IMR-90 (cell line): ENCODE results near the gene MPST. TPM values are rescaled to one million over a fixed set of nuclear protein-coding genes. Genes with fewer than 3 reads are reported as not detected.

ENCODE experiments used
- ATAC-seq: fragments of 200-7000 bp; cut with Tn5 transposase; 2 replicates; pipeline ENCODE4 v1.9.1; 2020; ENCODE audit warnings: low read depth, mild to moderate bottlenecking, moderate library complexity
- BruUV-seq: library from RNA; stranded (reverse); fragments of 400-500 nt; replicated peaks from 2 replicates; lab custom pipeline; 2021; lab: Mats Ljungman, UMichigan
- CTCF ChIA-PET: fragments of 300-600 bp; formaldehyde crosslinking; extraction: SDS; loops from one replicate; lab custom pipeline; 2021; ENCODE audit warnings: antibody characterized with exemption; lab: Yijun Ruan, JAX
- POLR2A ChIA-PET: fragments of 300-600 bp; sonication (Branson Sonifier 250); formaldehyde crosslinking; loops from one replicate; lab custom pipeline; 2022; ENCODE audit warnings: antibody characterized with exemption; ENCODE audit not compliant: unreplicated experiment; lab: Charles Lee
- DNase-seq: peaks from one replicate; pipeline ENCODE4 v3.0.0; 2013
- H2AFZ ChIP-seq: replicated peaks from 2 replicates; pipeline ENCODE3; 2013; ENCODE audit warnings: low read length, mild to moderate bottlenecking; ENCODE audit not compliant: poor library complexity
- H2AK5ac ChIP-seq: 2 replicates; pipeline ENCODE4 v1.6.1; 2013; ENCODE audit warnings: low read depth, low read length, inconsistent platforms
- H2AK9ac ChIP-seq: replicated peaks from 2 replicates; pipeline ENCODE3; 2013; ENCODE audit warnings: mild to moderate bottlenecking, low read depth, low read length, moderate library complexity; ENCODE audit not compliant: poor library complexity
- H2BK120ac ChIP-seq: 2 replicates; pipeline ENCODE4 v1.6.1; 2013; ENCODE audit warnings: low read depth, low read length, inconsistent platforms
- H2BK15ac ChIP-seq: 3 replicates; pipeline ENCODE4 v1.6.1; 2013; ENCODE audit warnings: low read depth, low read length, inconsistent platforms
- H2BK20ac ChIP-seq: 2 replicates; pipeline ENCODE4 v1.6.1; 2013; ENCODE audit warnings: low read depth, mild to moderate bottlenecking, inconsistent platforms, low read length, moderate library complexity
- H2BK5ac ChIP-seq: 2 replicates; pipeline ENCODE4 v1.6.1; 2013; ENCODE audit warnings: mild to moderate bottlenecking, low read depth, low read length, inconsistent platforms; ENCODE audit not compliant: poor library complexity, severe bottlenecking
- H3K14ac ChIP-seq: replicated peaks from 2 replicates; pipeline ENCODE4 v1.6.1; 2013; ENCODE audit warnings: low read depth, low read length, inconsistent platforms
- H3K18ac ChIP-seq: 2 replicates; pipeline ENCODE4 v1.6.1; 2013; ENCODE audit warnings: low read depth, low read length, control low read depth
- H3K23ac ChIP-seq: 2 replicates; pipeline ENCODE4 v1.6.1; 2013; ENCODE audit warnings: low read depth, low read length, inconsistent platforms
- H3K27ac ChIP-seq: 2 replicates; pipeline ENCODE4 v1.5.1; 2013; ENCODE audit warnings: mild to moderate bottlenecking, control low read depth, low read length; ENCODE audit not compliant: insufficient read depth
- H3K27me3 ChIP-seq: 2 replicates; pipeline ENCODE4 v1.6.1; 2013; ENCODE audit warnings: low read length; ENCODE audit not compliant: control insufficient read depth, insufficient read depth
- H3K36me3 ChIP-seq: 2 replicates; pipeline ENCODE4 v1.6.1; 2013; ENCODE audit warnings: low read length, mixed read lengths; ENCODE audit not compliant: control insufficient read depth, insufficient read depth
- H3K4ac ChIP-seq: 2 replicates; pipeline ENCODE4 v1.6.1; 2013; ENCODE audit warnings: low read depth, low read length, inconsistent platforms
- H3K4me1 ChIP-seq: 2 replicates; pipeline ENCODE4 v1.6.1; 2013; ENCODE audit warnings: low read length, mixed read lengths; ENCODE audit not compliant: control insufficient read depth, insufficient read depth
- H3K4me2 ChIP-seq: 2 replicates; pipeline ENCODE4 v1.6.1; 2013; ENCODE audit warnings: low read depth, mild to moderate bottlenecking, control low read depth, low read length, moderate library complexity
- H3K4me3 ChIP-seq: 2 replicates; pipeline ENCODE4 v1.5.1; 2013; ENCODE audit warnings: low read depth, mild to moderate bottlenecking, control low read depth, low read length, moderate library complexity; ENCODE audit not compliant: insufficient read depth
- H3K56ac ChIP-seq: 2 replicates; pipeline ENCODE4 v1.6.1; 2013; ENCODE audit warnings: low read length, inconsistent platforms; ENCODE audit not compliant: insufficient read depth; ENCODE audit errors: extremely low read depth
- H3K79me1 ChIP-seq, 2 experiments: 2 replicates each; pipeline ENCODE4 v1.6.1; 2013; ENCODE audit warnings: low read length in 2 of 2, inconsistent platforms in 1 of 2, low read depth in 1 of 2
- H3K9ac ChIP-seq: 2 replicates; pipeline ENCODE4 v1.6.1; 2013; ENCODE audit warnings: low read depth, low read length, control low read depth
- H3K9me1 ChIP-seq: 2 replicates; pipeline ENCODE4 v1.6.1; 2013; ENCODE audit warnings: low read length, inconsistent platforms; ENCODE audit not compliant: insufficient read depth
- H3K9me3 ChIP-seq: 2 replicates; pipeline ENCODE4 v1.6.1; 2013; ENCODE audit warnings: low read length; ENCODE audit not compliant: control insufficient read depth, insufficient read depth
- H4K20me1 ChIP-seq: 2 replicates; pipeline ENCODE4 v1.6.1; 2013; ENCODE audit warnings: low read length, inconsistent platforms; ENCODE audit not compliant: insufficient read depth
- H4K5ac ChIP-seq: 2 replicates; pipeline ENCODE4 v1.6.1; 2013; ENCODE audit warnings: mild to moderate bottlenecking, low read depth, low read length, control low read depth
- H4K8ac ChIP-seq, 2 experiments: 2 replicates each; pipeline ENCODE4 v1.6.1; 2013; ENCODE audit warnings: low read depth in 2 of 2, low read length in 2 of 2, control low read depth in 1 of 2, inconsistent platforms in 1 of 2
- H4K91ac ChIP-seq: 2 replicates; pipeline ENCODE4 v1.6.1; 2013; ENCODE audit warnings: low read depth, low read length, inconsistent platforms; ENCODE audit not compliant: insufficient read depth
- CEBPB ChIP-seq: IDR thresholded peaks from 2 replicates; pipeline ENCODE4 v1.6.1; 2012; ENCODE audit warnings: low read depth, low read length, improper control_type of control experiment
- CHD1 ChIP-seq: IDR thresholded peaks from 2 replicates; pipeline ENCODE4 v1.6.1; 2012; ENCODE audit warnings: low read depth, low read length, improper control_type of control experiment
- WGBS, 2 experiments: methylation state at CpG; one replicate each; pipeline versions ENCODE4 v1.1.5 to v1.1.7; 2013; ENCODE audit warnings: missing lambda C conversion rate in 2 of 2; ENCODE audit not compliant: insufficient read length in 1 of 2; ENCODE audit errors: extremely low coverage in 2 of 2; 5-methylcytosine and 5-hydroxymethylcytosine counted together
- dilution Hi-C: fragments of 300-500 bp; cut with HindIII; formaldehyde crosslinking; loops from one replicate; pipeline ENCODE4 v1.14.3; 2018; ENCODE audit warnings: low sequenced_read_pairs; ENCODE audit not compliant: unreplicated experiment
- in situ Hi-C: fragments of 300-500 bp; cut with MboI; formaldehyde crosslinking; loops from 3 replicates; pipeline ENCODE4 v1.14.3; 2019; ENCODE audit warnings: low sequenced_read_pairs, inconsistent platforms, mixed read lengths
- intact Hi-C: fragments of 100-400 bp; cut with micrococcal nuclease; formaldehyde crosslinking; loops from 2 replicates; pipeline ENCODE4 v1.10.0; 2022
- polyA plus RNA-seq, 3 experiments: library from polyadenylated mRNA; depleted of rRNA; stranded (reverse); fragments of >200 nt; gene quantifications; 2 replicates each; pipeline ENCODE4 v1.2.3, GENCODE V29; 2012; ENCODE audit warnings: low replicate concordance in 1 of 3
- total RNA-seq: library from RNA; depleted of rRNA; stranded (reverse); fragments of >200 nt; gene quantifications from 2 replicates; pipeline ENCODE4 v1.2.3, GENCODE V29; 2012

MPST gene
- total and polyA plus RNA-seq, 2 of the 4 experiments (the other 2 are of a cell fraction): 19.2 to 43.0 TPM

DNA sequence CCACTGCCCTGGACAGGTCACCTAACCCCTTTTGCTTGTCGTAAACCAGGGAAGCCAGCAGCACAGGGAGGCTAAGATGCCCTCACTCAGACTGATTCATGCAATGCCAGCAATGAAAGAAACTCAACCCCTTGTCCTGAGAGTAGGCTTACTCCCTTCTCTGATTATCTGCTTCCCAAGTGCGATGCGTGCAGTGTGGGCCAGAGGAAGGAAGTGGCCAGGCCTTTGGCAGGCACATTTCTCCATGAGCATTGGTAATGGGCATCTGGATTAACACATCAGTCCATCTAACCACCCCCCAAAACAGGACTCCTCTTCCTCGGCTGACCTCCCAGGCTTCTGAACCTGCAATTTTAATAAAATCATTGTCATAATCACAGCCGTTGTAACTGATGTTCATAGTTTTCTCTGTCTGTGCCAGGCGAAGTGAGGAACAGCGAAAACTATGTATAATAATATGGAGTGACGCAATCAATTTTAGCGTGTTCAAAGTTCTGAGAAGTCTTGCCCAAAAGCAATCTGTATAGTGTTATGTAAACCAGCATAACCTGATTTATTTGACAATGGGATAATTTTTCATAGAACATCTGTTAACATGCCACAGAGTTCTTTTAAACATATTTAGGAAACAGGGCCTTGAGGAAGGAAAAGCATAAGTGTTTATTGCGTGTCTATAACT is 34.2 kb upstream of the MPST start:
- Histone ChIP-seq H4K20me1 (no peaks in the 10 kb centered on the region), H4K8ac (no peak overlapping the region), H3K23ac (no peak overlapping the region), H3K36me3 (no peaks in the 10 kb centered on the region), H3K14ac (no peak overlapping the region), H3K4me2 (no peak overlapping the region), H3K27me3 (peaks cover 17% of the 10 kb centered on the region), H2BK15ac (no peak overlapping the region), H3K18ac (no peak overlapping the region), H3K9me3 (peaks cover 9% of the 10 kb centered on the region), H3K4me3 (no peak overlapping the region), H2AFZ (no peak overlapping the region), H3K9ac (no peak overlapping the region), H2AK9ac (no peak overlapping the region), H3K9me1 (no peaks in the 10 kb centered on the region), H3K4ac (no peak overlapping the region), H2BK20ac (no peak overlapping the region), H4K5ac (no peak overlapping the region), H2BK5ac (no peak overlapping the region), H3K27ac (no peak overlapping the region), H3K4me1 (no peaks in the 10 kb centered on the region), H2AK5ac (no peak overlapping the region), H2BK120ac (no peak overlapping the region), H3K79me1 (no peaks in the 10 kb centered on the region), H4K91ac (no peak overlapping the region), H3K56ac (no peak overlapping the region)
- DNase-seq: no peak
- no TSS peak for BruUV-seq
- in situ Hi-C loops (no loop called here), dilution Hi-C loops (no loop called here), intact Hi-C loops (no loop called here)
- no CpG with 5 or more reads among the region's 10 CpGs for WGBS, 2 experiments
- no peak for ATAC-seq
- ChIA-PET CTCF (no interaction called here), POLR2A (no interaction called here)
- TF ChIP-seq CEBPB: peak; percentile 82
- no peak for TF ChIP-seq CHD1
